ENCODE measurements around the gene RHOH.
"Not testable (repeated sequence)": the region's sequence is repeated elsewhere in the genome, so short reads cannot be mapped to it uniquely, and the experiment has no call there.

The RHOH gene

DNA sequence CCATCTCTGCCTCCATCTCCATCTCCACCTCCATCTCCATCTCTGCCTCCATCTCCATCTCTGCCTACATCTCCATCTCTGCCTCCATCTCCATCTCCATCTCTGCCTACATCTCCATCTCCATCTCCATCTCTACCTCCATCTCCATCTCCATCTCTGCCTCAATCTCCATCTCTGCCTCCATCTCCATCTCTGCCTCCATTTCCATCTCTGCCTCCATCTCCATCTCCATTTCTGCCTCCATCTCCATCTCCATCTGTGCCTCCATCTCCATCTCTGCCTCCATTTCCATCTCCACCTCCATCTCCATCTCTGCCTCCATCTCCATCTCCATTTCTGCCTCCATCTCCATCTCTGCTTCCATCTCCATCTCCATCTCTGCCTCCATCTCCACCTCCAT is 98.2 kb downstream of the RHOH start:
- POLR2A ChIA-PET, result interaction anchor here (0.7 kb wide), 1 partner anchor 564 kb away, joined by 7 read pairs; no protein-coding TSS in a partner anchor
- H3K4me3 ChIP-seq (ENCODE audit: low read depth, low read length); H3K4me1 ChIP-seq (ENCODE audit: control insufficient read depth, insufficient read depth, low read length); H3K27ac ChIP-seq (ENCODE audit: extremely low read depth, low read depth, low read length); H3K9me3 ChIP-seq (ENCODE audit: control insufficient read depth, insufficient read depth, low read depth, low read length); H3K36me3 ChIP-seq (ENCODE audit: control insufficient read depth in 2 of 2, insufficient read depth in 1 of 2, low read length in 2 of 2); CTCF ChIA-PET: not testable (repeated sequence)
- TF ChIP-seq, protein P1, sequence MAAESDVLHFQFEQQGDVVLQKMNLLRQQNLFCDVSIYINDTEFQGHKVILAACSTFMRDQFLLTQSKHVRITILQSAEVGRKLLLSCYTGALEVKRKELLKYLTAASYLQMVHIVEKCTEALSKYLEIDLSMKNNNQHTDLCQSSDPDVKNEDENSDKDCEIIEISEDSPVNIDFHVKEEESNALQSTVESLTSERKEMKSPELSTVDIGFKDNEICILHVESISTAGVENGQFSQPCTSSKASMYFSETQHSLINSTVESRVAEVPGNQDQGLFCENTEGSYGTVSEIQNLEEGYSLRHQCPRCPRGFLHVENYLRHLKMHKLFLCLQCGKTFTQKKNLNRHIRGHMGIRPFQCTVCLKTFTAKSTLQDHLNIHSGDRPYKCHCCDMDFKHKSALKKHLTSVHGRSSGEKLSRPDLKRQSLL (tag by site-specific recombination; IDR thresholded peaks at IDR 0.05), result peak; percentile 97; the same call in 1 of the 2 replicates

DNA sequence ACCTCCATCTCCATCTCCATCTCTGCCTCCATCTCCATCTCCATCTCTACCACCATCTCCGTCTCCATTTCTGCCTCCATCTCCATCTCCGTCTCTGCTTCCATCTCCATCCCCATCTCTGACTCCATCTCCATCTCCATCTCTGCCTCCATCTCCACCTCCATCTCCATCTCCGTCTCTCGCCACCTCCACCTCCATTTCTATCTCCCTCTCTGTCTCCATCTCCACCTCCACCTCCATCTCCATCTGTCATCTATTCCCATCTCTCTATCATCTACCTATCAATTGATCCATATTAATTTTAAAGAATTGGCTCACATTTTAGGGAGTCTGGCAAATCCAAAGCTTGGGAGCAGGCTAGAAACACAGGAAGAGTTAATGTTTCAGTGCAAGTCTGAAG is 98.7 kb downstream of the RHOH start:
- Histone ChIP-seq H3K27ac (ENCODE audit: extremely low read depth, low read depth, low read length) (no peak overlapping the region), H3K9me3 (ENCODE audit: control insufficient read depth, insufficient read depth, low read depth, low read length) (no peaks in the 10 kb centered on the region), H3K4me1 (ENCODE audit: control insufficient read depth, insufficient read depth, low read length) (no peaks in the 10 kb centered on the region), H3K4me3 (ENCODE audit: low read depth, low read length) (no peak overlapping the region), H3K36me3 (ENCODE audit: control insufficient read depth in 2 of 2, insufficient read depth in 1 of 2, low read length in 2 of 2) (no peaks in the 10 kb centered on the region)
- CTCF ChIA-PET, result no interaction called here
- POLR2A ChIA-PET, result interaction anchor here (0.7 kb wide), 1 partner anchor 565 kb away, joined by 7 read pairs; no protein-coding TSS in a partner anchor
- no peak for TF ChIP-seq SP7 (tag by site-specific recombination; IDR thresholded peaks at IDR 0.05)
- TF ChIP-seq, protein P1 (tag by site-specific recombination; IDR thresholded peaks at IDR 0.05), result peak; percentile 92
